Pancreas (tissue), 10 donors: ENCODE measurements around the gene DNAJC1. TPM values are rescaled to one million over a fixed set of nuclear protein-coding genes. Genes with fewer than 3 reads are reported as not detected.

Source experiments
- ATAC-seq, 4 donors: fragments of 200-7000 bp; cut with Tn5 transposase; one replicate each; pipeline versions ENCODE4 v1.8.0 to v1.9.1; 2020; ENCODE audit warnings: mild to moderate bottlenecking in 4 of 4, moderate library complexity in 4 of 4
- DNase-seq, 6 donors: peaks; one replicate each; pipeline ENCODE4 v3.0.0-alpha.2; 2020
- FAIRE-seq: peaks from 2 replicates; lab custom pipeline; 2012; peaks lifted over from hg19 to GRCh38; lab: Jason Lieb, UNC
- H3K27ac ChIP-seq, 4 donors: fragments of 200-600 bp; sonication (generic); 1 replicate in 3 of 4; 2 replicates in 1 of 4; pipeline versions ENCODE4 v1.5.0 to v1.8.0; 2020
- H3K27me3 ChIP-seq, 4 donors: fragments of 200-600 bp; one replicate each; pipeline ENCODE4 v1.8.0; 2021
- H3K36me3 ChIP-seq, 3 donors: fragments of 200-600 bp; sonication (generic) in 1 of 3; one replicate each; pipeline versions ENCODE4 v1.5.0 to v1.8.0; 2020 to 2021
- H3K4me1 ChIP-seq, 3 donors: fragments of 200-600 bp; one replicate each; pipeline ENCODE4 v1.8.0; 2021
- H3K4me3 ChIP-seq, 4 donors: fragments of 200-600 bp; sonication (generic) in 2 of 4; one replicate each; pipeline versions ENCODE4 v1.5.0 to v1.8.0; 2020 to 2021
- H3K9me3 ChIP-seq, 4 donors: fragments of 200-600 bp; one replicate each; pipeline ENCODE4 v1.8.0; 2021
- CTCF ChIP-seq, 4 donors: fragments of 200-600 bp; sonication (generic) in 3 of 4; IDR thresholded peaks; one replicate each; pipeline versions ENCODE4 v1.5.0 to v1.8.0; 2021; ENCODE audit warnings: antibody characterized with exemption in 4 of 4
- WGBS, 2 donors: extraction: QIAGEN DNeasy Blood & Tissue Kit; methylation state at CpG; one replicate each; pipeline ENCODE4 v1.1.7; 2013; 5-methylcytosine and 5-hydroxymethylcytosine counted together
- intact Hi-C, 3 donors: fragments of 100-400 bp; cut with DNase I; formaldehyde crosslinking; loops; one replicate each; pipeline versions ENCODE4 v1.11.1 to v1.14.2; 2022
- polyA plus RNA-seq, 2 donors: library from polyadenylated mRNA; stranded (reverse); fragments of 200-250 nt; gene quantifications; one replicate each; pipeline ENCODE4 v1.2.3, GENCODE V29; 2013
- total RNA-seq, 6 donors: library from RNA; stranded (reverse); fragmentation: NEBNext Ultra II Directional in 4 of 6; extraction: Animal tissue kit (Norgen Biotek cat#: 25700) in 4 of 6; gene quantifications; one replicate each; pipeline versions ENCODE4 v1.2.1 to v1.2.4, GENCODE V29; 2021 to 2023
- donor health status: healthy with polysubstance abuse.
- donor health status: DM: no; HTN: no; CAD: no; lungs with moderate emphysema.
- donor health status: DM: no; HTN: no; CAD: no.
- donor health status: control.
- donor health status: control.
- donor health status: Bipolar disorder and iron deficiency.
- donor health status: DM: yes; HTN: yes; CAD: no.
- donor health status: DM: no; HTN: no; CAD: no.
- donor health status: DM: no; HTN: no; CAD: no.
- donor health status: DM: yes; HTN: yes; CAD: no.

DNAJC1 gene
- total and polyA plus RNA-seq, 8 donors: 16.7 to 30.7 (median 22.7) TPM

- no peaks in the 10 kb centered on the region for H3K4me1 ChIP-seq
- no peaks in the 10 kb centered on the region for H3K27me3 ChIP-seq
- 96 to 98% methylated on average over 3 of the region's 3 CpGs for WGBS, 2 donors
- DNase-seq: no peak
- TF ChIP-seq CTCF (IDR thresholded peaks at IDR 0.05): no peak
- no peak for ATAC-seq
- H3K4me3 ChIP-seq: no peak overlapping the region
- no peak overlapping the region for H3K27ac ChIP-seq
- H3K9me3 ChIP-seq: no peaks in the 10 kb centered on the region
- intact Hi-C loops: no loop called here
- no peaks in the 10 kb centered on the region for H3K36me3 ChIP-seq
- no peak for FAIRE-seq
Observed at GRCh38 chr10:21920633-21921032, 82.9 kb downstream of the DNAJC1 start.

GRCh38 chr10:21919906-21920305 lies 83.6 kb downstream of the DNAJC1 start:
- Histone ChIP-seq H3K27me3 (no peaks in the 10 kb centered on the region), H3K9me3 (no peaks in the 10 kb centered on the region), H3K36me3 (no peaks in the 10 kb centered on the region), H3K4me1 (no peaks in the 10 kb centered on the region), H3K4me3 (no peak overlapping the region), H3K27ac (no peak overlapping the region)
- intact Hi-C loops: no loop called here
- TF ChIP-seq CTCF (IDR thresholded peaks at IDR 0.05): no peak
- FAIRE-seq (no peak), ATAC-seq (no peak), DNase-seq (no peak)

- no peak overlapping the region for H3K27ac ChIP-seq
- intact Hi-C loops: no loop called here
- H3K4me3 ChIP-seq: no peak overlapping the region
- H3K27me3 ChIP-seq: no peaks in the 10 kb centered on the region
- no peak for DNase-seq
- no peak for FAIRE-seq
- 78 to 88% methylated on average over 1 of the region's 1 CpG for WGBS, 2 donors
- H3K36me3 ChIP-seq: no peaks in the 10 kb centered on the region
- TF ChIP-seq CTCF (IDR thresholded peaks at IDR 0.05): no peak
- H3K4me1 ChIP-seq: no peaks in the 10 kb centered on the region
- H3K9me3 ChIP-seq: no peaks in the 10 kb centered on the region
- no peak for ATAC-seq
Observed at GRCh38 chr10:21919117-21919516, 84.4 kb downstream of the DNAJC1 start.

GRCh38 chr10:21912625-21913024 lies 90.9 kb downstream of the DNAJC1 start:
- no peaks in the 10 kb centered on the region for H3K36me3 ChIP-seq
- no peak for TF ChIP-seq CTCF (IDR thresholded peaks at IDR 0.05)
- intact Hi-C loops: no loop called here
- ATAC-seq (no peak), DNase-seq (no peak), FAIRE-seq (no peak)
- WGBS, 2 donors: 91 to 96% methylated on average over 2 of the region's 2 CpGs
- no peaks in the 10 kb centered on the region for H3K27me3 ChIP-seq
- H3K4me1 ChIP-seq: no peaks in the 10 kb centered on the region
- H3K4me3 ChIP-seq: no peak overlapping the region
- H3K27ac ChIP-seq: no peak overlapping the region
- H3K9me3 ChIP-seq: no peaks in the 10 kb centered on the region

- no peak for FAIRE-seq
Observed at GRCh38 chr10:21910798-21911197, 92.7 kb downstream of the DNAJC1 start.

More at GRCh38 chr10:21910798-21911197, 92.7 kb downstream of the DNAJC1 start:
- H3K9me3 ChIP-seq: no peaks in the 10 kb centered on the region
- TF ChIP-seq CTCF (IDR thresholded peaks at IDR 0.05): no peak
- no peaks in the 10 kb centered on the region for H3K27me3 ChIP-seq
- no peak for ATAC-seq
- intact Hi-C loops: no loop called here
- no peaks in the 10 kb centered on the region for H3K36me3 ChIP-seq
- no peak for DNase-seq
- H3K27ac ChIP-seq: no peak overlapping the region
- WGBS, 2 donors: 83 to 93% methylated on average over 5 of the region's 5 CpGs
- no peaks in the 10 kb centered on the region for H3K4me1 ChIP-seq
- no peak overlapping the region for H3K4me3 ChIP-seq
